GM12878 (cell line): ENCODE measurements around the gene GYG1. TPM values are rescaled to one million over a fixed set of nuclear protein-coding genes. Genes with fewer than 3 reads are reported as not detected.

ENCODE experiments used
- ATAC-seq: fragments of 200-7000 bp; cut with Tn5 transposase; 3 replicates; pipeline ENCODE4 v1.9.1; 2020; ENCODE audit warnings: mild to moderate bottlenecking, moderate library complexity
- BruUV-seq: library from RNA; stranded (reverse); fragments of 400-500 nt; replicated peaks from 2 replicates; lab custom pipeline; 2021; lab: Mats Ljungman, UMichigan
- CTCF ChIA-PET: fragments of 300-600 bp; sonication (Branson Sonifier 250); formaldehyde crosslinking; extraction: SDS; loops from one replicate; lab custom pipeline; 2021; ENCODE audit warnings: inconsistent platforms; lab: Yijun Ruan, JAX
- POLR2A ChIA-PET: fragments of 350-600 bp; formaldehyde crosslinking; extraction: SDS; loops from one replicate; lab custom pipeline; 2021; ENCODE audit warnings: inconsistent platforms; lab: Charles Lee
- RAD21 ChIA-PET: fragments of 300-600 bp; sonication (Branson Sonifier 250); formaldehyde crosslinking; loops from one replicate; lab custom pipeline; 2023; ENCODE audit warnings: antibody characterized with exemption; ENCODE audit not compliant: unreplicated experiment; lab: Charles Lee
- SMC1A ChIA-PET: fragments of 300-600 bp; sonication (Branson Sonifier 250); formaldehyde crosslinking; loops from one replicate; lab custom pipeline; 2023; ENCODE audit not compliant: unreplicated experiment, uncharacterized antibody; lab: Charles Lee
- DNase-seq: peaks from one replicate; pipeline ENCODE4 v3.0.0-alpha.2; 2011; ENCODE audit warnings: low read depth, low spot score
- FAIRE-seq: peaks from 3 replicates; lab custom pipeline; 2011; peaks lifted over from hg19 to GRCh38; lab: Jason Lieb, UNC
- H2AFZ ChIP-seq: 2 replicates; pipeline ENCODE4 v1.6.0; 2011; ENCODE audit warnings: low read depth, low read length, control low read depth; ENCODE audit not compliant: control insufficient read depth
- H3K27ac ChIP-seq: 2 replicates; pipeline ENCODE4 v1.5.1; 2011; ENCODE audit warnings: control low read depth; ENCODE audit not compliant: control insufficient read depth, insufficient read depth
- H3K27me3 ChIP-seq, 2 experiments: replicated peaks in 1 of 2; 2 replicates each; pipeline versions ENCODE4 v1.6.0 to v1.6.1; 2011; ENCODE audit warnings: low read length in 1 of 2; ENCODE audit not compliant: control insufficient read depth in 2 of 2, insufficient read depth in 2 of 2
- H3K36me3 ChIP-seq, 2 experiments: 2 replicates each; pipeline ENCODE4 v1.5.1; 2011; ENCODE audit warnings: low read length in 1 of 2; ENCODE audit not compliant: control insufficient read depth in 2 of 2, insufficient read depth in 2 of 2
- H3K4me1 ChIP-seq: 2 replicates; pipeline ENCODE4 v1.6.1; 2011; ENCODE audit warnings: mild to moderate bottlenecking, low read length, moderate library complexity, mixed read lengths; ENCODE audit not compliant: control insufficient read depth, insufficient read depth
- H3K4me2 ChIP-seq: 2 replicates; pipeline ENCODE4 v1.6.0; 2011; ENCODE audit warnings: control low read depth; ENCODE audit not compliant: control insufficient read depth, insufficient read depth
- H3K4me3 ChIP-seq: fragments of 200-600 bp; sonication (generic); 2 replicates; pipeline ENCODE4 v1.5.1; 2016
- H3K79me2 ChIP-seq: 2 replicates; pipeline ENCODE4 v1.6.0; 2011; ENCODE audit warnings: low read length; ENCODE audit not compliant: control insufficient read depth, insufficient read depth
- H3K9ac ChIP-seq: 2 replicates; pipeline ENCODE4 v1.8.0; 2011; ENCODE audit warnings: low read length, control low read depth, mixed read lengths; ENCODE audit not compliant: control insufficient read depth, insufficient read depth
- H3K9me3 ChIP-seq: replicated peaks from 3 replicates; pipeline ENCODE4 v1.5.1; 2011; ENCODE audit warnings: mild to moderate bottlenecking, low read length; ENCODE audit not compliant: control insufficient read depth, insufficient read depth
- H4K20me1 ChIP-seq: 2 replicates; pipeline ENCODE4 v1.6.0; 2011; ENCODE audit not compliant: control insufficient read depth, insufficient read depth
- ASH2L ChIP-seq: fragments of 300-600, 200-600 bp; sonication (generic); IDR thresholded peaks from 2 replicates; pipeline ENCODE4 v1.6.1; 2017; ENCODE audit warnings: low read depth, mild to moderate bottlenecking, borderline replicate concordance
- EGR1 ChIP-seq, 2 experiments: IDR thresholded peaks; 1 replicate in 1 of 2; 2 replicates in 1 of 2; pipeline ENCODE4 v1.6.1; 2011 to 2012; ENCODE audit warnings: low read depth in 2 of 2, low read length in 2 of 2, borderline replicate concordance in 1 of 2, mild to moderate bottlenecking in 1 of 2, moderate library complexity in 1 of 2
- IKZF1 ChIP-seq: fragments of 450-650 bp; conservative IDR thresholded peaks from 2 replicates; pipeline ENCODE4 v1.6.1; 2017; ENCODE audit warnings: antibody characterized with exemption, mild to moderate bottlenecking
- IRF4 ChIP-seq: IDR thresholded peaks from 2 replicates; pipeline ENCODE4 v1.6.1; 2011; ENCODE audit warnings: low read depth, low read length
- KDM1A ChIP-seq: fragments of 200-600 bp; sonication (generic); IDR thresholded peaks from 2 replicates; pipeline ENCODE4 v1.6.1; 2016; ENCODE audit warnings: borderline replicate concordance
- MEF2A ChIP-seq: IDR thresholded peaks from 2 replicates; pipeline ENCODE4 v1.6.1; 2011; ENCODE audit warnings: low read depth, mild to moderate bottlenecking, low read length, moderate library complexity; ENCODE audit not compliant: insufficient read depth
- POU2F2 ChIP-seq: IDR thresholded peaks from 3 replicates; pipeline ENCODE4 v1.6.1; 2011; ENCODE audit warnings: low read depth, mild to moderate bottlenecking, low read length, borderline replicate concordance
- RAD21 ChIP-seq: IDR thresholded peaks from 2 replicates; pipeline ENCODE4 v1.6.1; 2011; ENCODE audit warnings: mild to moderate bottlenecking, low read depth, low read length, moderate library complexity; ENCODE audit not compliant: insufficient read depth
- RFX5 ChIP-seq: IDR thresholded peaks from 2 replicates; pipeline ENCODE4 v1.6.1; 2011; ENCODE audit warnings: low read depth, low read length, improper control_type of control experiment
- STAT1 ChIP-seq: fragments of 450-650 bp; conservative IDR thresholded peaks from 2 replicates; pipeline ENCODE4 v1.6.1; 2014; ENCODE audit warnings: antibody characterized with exemption, mild to moderate bottlenecking
- WGBS: methylation state at CpG from one replicate; pipeline ENCODE4 v1.1.6; 2016; ENCODE audit warnings: low lambda C conversion rate; ENCODE audit not compliant: insufficient replicate concordance, insufficient coverage; ENCODE audit errors: missing lambda C conversion rate; 5-methylcytosine and 5-hydroxymethylcytosine counted together
- in situ Hi-C: fragments of 300-500 bp; cut with MboI; formaldehyde crosslinking; loops from 9 replicates; pipeline ENCODE4 v1.14.3; 2018; ENCODE audit warnings: mixed read lengths
- intact Hi-C: fragments of 100-400 bp; cut with micrococcal nuclease; formaldehyde crosslinking; loops from one replicate; pipeline ENCODE4 v1.14.2; 2022; ENCODE audit not compliant: unreplicated experiment
- polyA plus RNA-seq, 11 experiments: library from polyadenylated mRNA; depleted of rRNA in 4 of 11; unstranded in 6 of 11; stranded (reverse) in 5 of 11; fragments of >200 nt; fragmentation: Nextera tagmentation in 4 of 11; fragmentation: Illumina TruSeq in 1 of 11; extraction: Ambion mirVana in 4 of 11; extraction: Trizol in 1 of 11; gene quantifications; 1 replicate in 1 of 11; 2 replicates in 10 of 11; pipeline versions ENCODE4 v1.2.1 to v1.2.3, GENCODE V29; 2011 to 2016; ENCODE audit warnings: inconsistent platforms in 2 of 11, missing spikeins in 2 of 11, low read depth in 1 of 11
- total RNA-seq, 4 experiments: library from RNA; depleted of rRNA in 3 of 4; stranded (reverse); fragments of >200 nt in 3 of 4; fragmentation: Illumina TruSeq in 1 of 4; extraction: Trizol in 1 of 4; gene quantifications; 2 replicates each; pipeline versions ENCODE4 v1.2.1 to v1.2.3, GENCODE V29; 2013 to 2021
- TF ChIP-seq, protein P1 (sequence below): fragments of 450-650 bp; IDR thresholded peaks from 2 replicates; pipeline ENCODE4 v1.6.1; 2016; ENCODE audit warnings: mild to moderate bottlenecking

GYG1 gene
- total and polyA plus RNA-seq, 10 of the 15 experiments (the other 5 are each of a cell fraction or from before 2014, with no cell fraction given): 11.8 to 38.9 (median 22.9) TPM

DNA sequence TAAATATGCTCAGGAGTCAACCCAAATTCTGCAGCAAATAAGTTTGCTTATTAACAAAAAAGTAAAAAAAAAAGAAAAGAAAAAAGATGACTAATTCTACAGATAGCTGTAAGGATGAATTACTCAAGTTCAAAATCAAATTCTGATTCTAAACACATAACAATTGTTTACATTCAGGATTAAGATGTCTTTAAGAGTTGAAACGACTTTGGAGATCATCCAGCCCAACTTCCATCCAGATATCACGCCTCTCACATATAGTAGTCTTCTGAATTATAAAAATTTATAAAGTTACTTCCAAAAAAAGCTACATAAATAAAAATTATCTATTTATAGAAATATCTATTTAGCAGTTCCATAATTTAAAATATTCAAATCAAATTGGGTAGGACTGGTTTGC is 39.8 kb downstream of the GYG1 start:
- H3K9me3 ChIP-seq: no peaks in the 10 kb centered on the region
- WGBS: 98% methylated on average over 2 of the region's 2 CpGs
- no peak overlapping the region for H3K4me3 ChIP-seq
- SMC1A ChIA-PET: no interaction called here
- in situ Hi-C loops: no loop called here
- no peak overlapping the region for H3K4me2 ChIP-seq
- no peak for ATAC-seq
- RAD21 ChIA-PET: no interaction called here
- H3K27ac ChIP-seq: no peak overlapping the region
- peaks cover 0 to 16% of the 10 kb centered on the region in 2 experiments; a peak in 2 of 4 replicates for H3K36me3 ChIP-seq
- no peaks in the 10 kb centered on the region for H4K20me1 ChIP-seq
- H3K27me3 ChIP-seq: no peaks in the 10 kb centered on the region
- H2AFZ ChIP-seq: no peak overlapping the region
- CTCF ChIA-PET: interaction anchor here (1.1 kb wide), 1 partner anchor 74 kb away, joined by 3 read pairs; no protein-coding TSS in a partner anchor
- DNase-seq: no peak
- no peaks in the 10 kb centered on the region for H3K79me2 ChIP-seq
- FAIRE-seq: no peak
- TF ChIP-seq IKZF1 (no peak), EGR1 (IDR thresholded peaks at IDR 0.05; ENCODE audit: borderline replicate concordance in 1 of 2, low read depth in 2 of 2, low read length in 2 of 2) (no peak), STAT1 (no peak), ASH2L (no peak), KDM1A (no peak), RAD21 (no peak), IRF4 (no peak), POU2F2 (no peak), MEF2A (no peak), RFX5 (no peak)
- TF ChIP-seq, protein P1, sequence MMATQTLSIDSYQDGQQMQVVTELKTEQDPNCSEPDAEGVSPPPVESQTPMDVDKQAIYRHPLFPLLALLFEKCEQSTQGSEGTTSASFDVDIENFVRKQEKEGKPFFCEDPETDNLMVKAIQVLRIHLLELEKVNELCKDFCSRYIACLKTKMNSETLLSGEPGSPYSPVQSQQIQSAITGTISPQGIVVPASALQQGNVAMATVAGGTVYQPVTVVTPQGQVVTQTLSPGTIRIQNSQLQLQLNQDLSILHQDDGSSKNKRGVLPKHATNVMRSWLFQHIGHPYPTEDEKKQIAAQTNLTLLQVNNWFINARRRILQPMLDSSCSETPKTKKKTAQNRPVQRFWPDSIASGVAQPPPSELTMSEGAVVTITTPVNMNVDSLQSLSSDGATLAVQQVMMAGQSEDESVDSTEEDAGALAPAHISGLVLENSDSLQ: no peak
- POLR2A ChIA-PET: interaction anchor here (0.8 kb wide), 1 partner anchor 28 kb away, joined by 3 read pairs; no protein-coding TSS in a partner anchor
- intact Hi-C loops: no loop called here
- no peaks in the 10 kb centered on the region for H3K4me1 ChIP-seq
- no peak overlapping the region for H3K9ac ChIP-seq
- no TSS peak for BruUV-seq
